GM23248 (cell line): ENCODE results near the gene TDRD12. TPM values are rescaled to one million over a fixed set of nuclear protein-coding genes. Genes with fewer than 3 reads are reported as not detected.

Experiments used
- DNase-seq: peaks from one replicate; pipeline ENCODE4 v3.0.0-alpha.2; 2015
- H2AFZ ChIP-seq: fragments of 200-600 bp; sonication (generic); 2 replicates; pipeline ENCODE4 v1.6.1; 2016; ENCODE audit warnings: antibody characterized with exemption
- H3F3A ChIP-seq: fragments of 200-600 bp; sonication (generic); 2 replicates; pipeline ENCODE4 v1.6.1; 2016; ENCODE audit warnings: mild to moderate bottlenecking, antibody characterized with exemption, mixed run types; ENCODE audit not compliant: insufficient read depth
- H3K27ac ChIP-seq: fragments of 200-600 bp; sonication (generic); 2 replicates; pipeline ENCODE4 v1.5.1; 2016; ENCODE audit warnings: mild to moderate bottlenecking
- H3K27me3 ChIP-seq: fragments of 200-600 bp; sonication (generic); replicated peaks from 2 replicates; pipeline ENCODE4 v1.6.1; 2016; ENCODE audit warnings: mild to moderate bottlenecking; ENCODE audit not compliant: insufficient read depth
- H3K36me3 ChIP-seq: fragments of 200-600 bp; sonication (generic); 2 replicates; pipeline ENCODE4 v1.6.1; 2016; ENCODE audit warnings: low read depth, mild to moderate bottlenecking
- H3K4me1 ChIP-seq: fragments of 200-600 bp; sonication (generic); 2 replicates; pipeline ENCODE4 v1.6.1; 2016; ENCODE audit warnings: mild to moderate bottlenecking; ENCODE audit not compliant: insufficient read depth
- H3K4me2 ChIP-seq: fragments of 200-600 bp; sonication (generic); one replicate; pipeline ENCODE4 v1.6.1; 2016; ENCODE audit warnings: mild to moderate bottlenecking; ENCODE audit not compliant: unreplicated experiment
- H3K4me3 ChIP-seq: fragments of 200-600 bp; sonication (generic); 2 replicates; pipeline ENCODE4 v1.5.1; 2016; ENCODE audit warnings: mild to moderate bottlenecking
- H3K79me2 ChIP-seq: fragments of 200-600 bp; sonication (generic); 2 replicates; pipeline ENCODE4 v1.6.1; 2016; ENCODE audit warnings: mild to moderate bottlenecking; ENCODE audit not compliant: insufficient read depth
- H3K9ac ChIP-seq: fragments of 200-600 bp; sonication (generic); 2 replicates; pipeline ENCODE4 v1.6.1; 2016; ENCODE audit warnings: mild to moderate bottlenecking
- H3K9me2 ChIP-seq: fragments of 200-600 bp; sonication (generic); 2 replicates; pipeline ENCODE4 v1.6.1; 2016; ENCODE audit warnings: mixed run types, mild to moderate bottlenecking, moderate library complexity; ENCODE audit not compliant: insufficient read depth
- H3K9me3 ChIP-seq: fragments of 200-600 bp; sonication (generic); one replicate; pipeline ENCODE4 v1.6.1; 2017; ENCODE audit warnings: low read depth
- H4K20me1 ChIP-seq: fragments of 200-600 bp; sonication (generic); 2 replicates; pipeline ENCODE4 v1.6.0; 2016; ENCODE audit not compliant: insufficient read depth
- EZH2 ChIP-seq: fragments of 200-600 bp; sonication (generic); IDR thresholded peaks from 2 replicates; pipeline ENCODE4 v1.6.1; 2018; ENCODE audit warnings: antibody characterized with exemption, mild to moderate bottlenecking; ENCODE audit not compliant: insufficient read depth, poor library complexity, severe bottlenecking
- EZH2phosphoT487 ChIP-seq: fragments of 200-600 bp; sonication (generic); IDR thresholded peaks from 2 replicates; pipeline ENCODE4 v1.6.1; 2018; ENCODE audit warnings: antibody characterized with exemption, moderate library complexity, mild to moderate bottlenecking, low read depth; ENCODE audit not compliant: insufficient read depth
- WGBS, 2 experiments: methylation state at CpG; one replicate each; pipeline ENCODE4 v1.1.6; 2015 to 2017; ENCODE audit warnings: low lambda C conversion rate in 2 of 2, low coverage in 1 of 2; ENCODE audit errors: missing lambda C conversion rate in 2 of 2; 5-methylcytosine and 5-hydroxymethylcytosine counted together
- in situ Hi-C: fragments of 300-500 bp; cut with MboI; formaldehyde crosslinking; loops from 2 replicates; pipeline ENCODE4 v1.15.0; 2020
- polyA plus RNA-seq: library from polyadenylated mRNA; unstranded; fragments of >200 nt; fragmentation: Nextera tagmentation; extraction: Ambion mirVana; gene quantifications from 2 replicates; pipeline ENCODE4 v1.2.1, GENCODE V29; 2016
- total RNA-seq: library from RNA; depleted of rRNA; stranded (reverse); fragments of >200 nt; shearing (Covaris generic); gene quantifications from 2 replicates; pipeline ENCODE4 v1.2.3, GENCODE V29; 2014

Gene TDRD12
- total and polyA plus RNA-seq, 2 experiments from 2014 or later: 0.09 to 0.22 TPM

- Histone ChIP-seq H3K9me3 (no peaks in the 10 kb centered on the region), H3K9me2 (no peaks in the 10 kb centered on the region), H3K4me3 (no peak overlapping the region), H2AFZ (no peak overlapping the region), H3K27me3 (0 out of 2 replicates have a peak, but pooled peaks cover 19% of the 10 kb centered on the region), H3K9ac (no peak overlapping the region), H3K4me1 (no peaks in the 10 kb centered on the region), H3K79me2 (no peaks in the 10 kb centered on the region), H3K27ac (no peak overlapping the region), H3K4me2 (no peak overlapping the region), H3K36me3 (no peaks in the 10 kb centered on the region), H4K20me1 (no peaks in the 10 kb centered on the region), H3F3A (no peaks in the 10 kb centered on the region)
- WGBS, 2 experiments: 24 to 35% methylated on average over 5 of the region's 5 CpGs
- no peak for TF ChIP-seq EZH2phosphoT487
- TF ChIP-seq EZH2: no peak
- no peak for DNase-seq
- in situ Hi-C loops: no loop called here
Observed at GRCh38 chr19:32748497-32748896, 28.9 kb downstream of the TDRD12 start.

- no peaks in the 10 kb centered on the region for H3K9me2 ChIP-seq
- H3K27ac ChIP-seq: no peak overlapping the region
- no peaks in the 10 kb centered on the region for H3F3A ChIP-seq
- 0 out of 2 replicates have a peak, but pooled peaks cover 19% of the 10 kb centered on the region for H3K27me3 ChIP-seq
- in situ Hi-C loops: no loop called here
- H3K36me3 ChIP-seq: no peaks in the 10 kb centered on the region
- WGBS, 2 experiments: 36 to 50% methylated on average over 3 of the region's 3 CpGs
- no peaks in the 10 kb centered on the region for H3K4me1 ChIP-seq
- DNase-seq: no peak
- no peak for TF ChIP-seq EZH2phosphoT487
- TF ChIP-seq EZH2: no peak
- no peak overlapping the region for H3K9ac ChIP-seq
- H4K20me1 ChIP-seq: no peaks in the 10 kb centered on the region
- no peaks in the 10 kb centered on the region for H3K79me2 ChIP-seq
- no peak overlapping the region for H2AFZ ChIP-seq
- H3K9me3 ChIP-seq: no peaks in the 10 kb centered on the region
- H3K4me2 ChIP-seq: no peak overlapping the region
- no peak overlapping the region for H3K4me3 ChIP-seq
Observed at GRCh38 chr19:32748948-32749347, 29.4 kb downstream of the TDRD12 start.

DNA sequence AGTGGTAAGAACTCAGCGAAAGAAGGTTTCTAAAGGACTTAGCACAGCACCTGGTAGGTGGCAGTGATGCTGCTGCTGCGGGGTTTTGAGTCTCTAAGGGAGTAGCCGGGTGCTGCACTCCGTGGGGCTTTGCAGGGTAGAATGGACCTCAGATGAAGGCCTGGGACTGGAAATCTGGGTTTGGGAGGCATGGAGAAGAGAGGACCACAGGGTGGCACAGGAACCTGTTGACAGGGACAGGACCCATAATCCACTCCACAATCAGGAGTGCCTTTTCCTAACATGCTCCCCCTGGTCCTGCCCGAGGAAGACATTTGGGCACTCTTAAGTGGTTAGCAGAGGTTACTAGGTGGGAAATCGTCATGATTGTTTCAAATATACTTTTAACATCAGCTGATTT, 29.8 kb downstream of the TDRD12 start:
- H3K9ac ChIP-seq: no peak overlapping the region
- 26 to 39% methylated on average over 6 of the region's 6 CpGs for WGBS, 2 experiments
- no peak overlapping the region for H3K27ac ChIP-seq
- no peaks in the 10 kb centered on the region for H3K9me3 ChIP-seq
- TF ChIP-seq EZH2phosphoT487: no peak
- no peak for TF ChIP-seq EZH2
- H3F3A ChIP-seq: no peaks in the 10 kb centered on the region
- in situ Hi-C loops: no loop called here
- no peak overlapping the region for H3K4me2 ChIP-seq
- H3K79me2 ChIP-seq: no peaks in the 10 kb centered on the region
- DNase-seq: no peak
- no peaks in the 10 kb centered on the region for H4K20me1 ChIP-seq
- no peak overlapping the region for H3K4me3 ChIP-seq
- H2AFZ ChIP-seq: no peak overlapping the region
- H3K36me3 ChIP-seq: no peaks in the 10 kb centered on the region
- 0 out of 2 replicates have a peak, but pooled peaks cover 19% of the 10 kb centered on the region for H3K27me3 ChIP-seq
- H3K4me1 ChIP-seq: no peaks in the 10 kb centered on the region
- H3K9me2 ChIP-seq: no peaks in the 10 kb centered on the region

DNA sequence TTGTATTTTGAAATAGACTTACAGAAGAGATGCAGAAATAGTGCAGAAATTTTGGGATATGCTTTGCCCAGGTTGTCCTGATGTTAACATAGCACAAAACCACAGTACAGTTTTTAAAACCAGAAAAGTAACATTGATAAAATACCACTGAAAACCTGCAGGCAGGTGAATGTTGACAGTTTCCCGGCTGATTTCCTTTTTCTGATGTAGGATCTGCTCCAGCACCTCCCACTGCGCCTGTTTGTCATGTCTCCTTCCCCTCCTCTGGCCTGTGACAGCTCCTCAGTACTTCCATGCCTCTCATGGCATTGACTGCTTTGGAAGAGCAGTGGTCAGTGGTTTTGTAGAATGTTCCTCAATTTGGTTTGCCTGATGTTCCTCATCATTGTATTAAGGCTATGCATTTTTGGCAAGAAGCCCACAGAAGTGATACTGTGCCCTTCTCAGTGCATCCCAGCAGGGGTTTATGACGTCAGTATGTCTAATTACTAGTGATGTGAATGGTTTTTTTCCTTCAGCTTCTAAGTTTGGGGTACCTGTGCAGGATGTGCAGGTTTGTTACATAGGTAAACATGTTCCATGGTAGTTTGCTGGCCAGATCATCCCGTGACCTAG, 31.0 kb downstream of the TDRD12 start:
- Histone ChIP-seq H3K9me3 (no peaks in the 10 kb centered on the region), H3K9me2 (no peaks in the 10 kb centered on the region), H3K4me3 (no peak overlapping the region), H3K36me3 (no peaks in the 10 kb centered on the region), H3K4me2 (no peak overlapping the region), H3K79me2 (no peaks in the 10 kb centered on the region), H3K27ac (no peak overlapping the region), H3K27me3 (0 out of 2 replicates have a peak, but pooled peaks cover 19% of the 10 kb centered on the region), H3K9ac (no peak overlapping the region), H2AFZ (no peak overlapping the region), H4K20me1 (no peaks in the 10 kb centered on the region), H3F3A (no peaks in the 10 kb centered on the region), H3K4me1 (no peaks in the 10 kb centered on the region)
- 29 to 35% methylated on average over 4 of the region's 4 CpGs for WGBS, 2 experiments
- no peak for DNase-seq
- TF ChIP-seq EZH2phosphoT487: no peak
- no peak for TF ChIP-seq EZH2
- in situ Hi-C loops: no loop called here
